Dedifferentiated amniotic fluid mesenchymal stem cell (primary cell): Measurements from ENCODE around the gene ZNF668.

Experiments
- DNase-seq: peaks from one replicate; pipeline ENCODE4 v3.0.0-alpha.2; 2016; ENCODE audit errors: extremely low spot score

Gene ZNF668

DNA sequence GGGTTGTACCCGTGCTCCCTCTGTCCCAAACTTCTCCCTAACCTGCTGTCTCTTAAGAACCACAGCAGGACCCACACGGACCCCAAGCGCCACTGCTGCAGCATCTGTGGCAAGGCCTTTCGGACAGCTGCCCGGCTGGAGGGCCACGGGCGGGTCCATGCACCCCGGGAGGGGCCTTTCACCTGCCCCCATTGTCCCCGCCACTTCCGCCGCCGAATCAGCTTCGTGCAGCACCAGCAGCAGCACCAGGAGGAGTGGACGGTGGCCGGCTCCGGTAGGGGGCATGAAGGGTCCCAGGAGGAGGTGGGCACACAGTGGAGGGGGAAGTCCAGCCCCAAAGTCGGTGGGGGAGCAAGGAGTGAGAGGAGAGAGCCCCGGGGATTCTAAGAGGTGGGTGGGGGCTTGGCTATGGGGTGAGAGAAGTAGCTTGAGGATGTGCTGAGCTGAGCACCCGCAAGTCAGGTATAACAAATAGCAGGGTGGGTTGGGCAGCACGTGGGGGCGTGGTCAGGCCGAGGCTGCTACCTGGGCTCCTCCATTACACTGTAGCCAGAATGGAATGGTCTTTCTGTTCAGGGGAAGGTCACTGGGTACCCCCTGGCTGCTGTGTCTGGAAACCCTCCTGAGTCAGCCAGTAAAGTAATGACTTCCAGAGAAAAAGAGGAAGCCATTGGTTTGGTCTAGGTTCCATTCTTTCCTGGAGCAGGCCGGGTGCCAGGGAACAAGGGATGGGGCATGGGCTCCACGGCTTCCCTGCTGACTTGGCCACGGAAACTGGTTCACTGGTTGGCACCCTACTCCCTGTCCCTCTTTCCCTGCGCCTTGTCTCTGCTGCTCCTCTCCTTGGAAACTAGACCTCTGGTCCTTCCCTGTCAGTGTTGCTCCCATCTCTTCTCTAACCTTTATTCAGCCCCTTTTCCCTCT lies 7.7 kb upstream of the ZNF668 start:
- no peak for DNase-seq

- DNase-seq, result no peak
Measured at GRCh38 chr16:31080756-31081419, 6.8 kb upstream of the ZNF668 start.

GRCh38 chr16:31080035-31080629 lies 6.1 kb upstream of the ZNF668 start:
- DNase-seq, result no peak

DNA sequence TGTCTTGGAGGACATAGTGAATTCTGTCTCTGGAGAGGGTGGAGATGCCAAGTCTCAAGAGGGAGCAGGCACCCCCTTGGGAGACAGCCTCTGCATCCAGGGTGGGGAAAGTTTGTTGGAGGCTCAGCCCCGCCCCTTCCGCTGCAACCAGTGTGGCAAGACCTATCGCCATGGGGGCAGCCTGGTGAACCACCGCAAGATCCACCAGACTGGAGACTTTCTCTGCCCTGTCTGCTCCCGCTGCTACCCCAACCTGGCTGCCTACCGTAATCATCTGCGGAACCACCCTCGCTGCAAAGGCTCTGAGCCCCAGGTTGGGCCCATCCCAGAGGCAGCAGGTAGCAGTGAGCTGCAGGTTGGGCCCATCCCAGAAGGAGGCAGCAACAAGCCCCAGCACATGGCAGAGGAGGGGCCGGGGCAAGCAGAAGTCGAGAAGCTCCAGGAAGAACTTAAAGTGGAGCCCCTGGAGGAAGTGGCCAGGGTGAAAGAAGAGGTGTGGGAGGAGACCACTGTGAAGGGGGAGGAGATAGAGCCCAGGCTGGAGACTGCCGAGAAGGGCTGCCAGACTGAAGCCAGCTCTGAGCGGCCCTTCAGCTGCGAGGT lies 5.4 kb upstream of the ZNF668 start:
- no peak for DNase-seq

- no peak for DNase-seq
Measured at GRCh38 chr16:31078597-31079341, 4.7 kb upstream of the ZNF668 start.

GRCh38 chr16:31077592-31078396 lies 3.8 kb upstream of the ZNF668 start:
- DNase-seq, result no peak

DNA sequence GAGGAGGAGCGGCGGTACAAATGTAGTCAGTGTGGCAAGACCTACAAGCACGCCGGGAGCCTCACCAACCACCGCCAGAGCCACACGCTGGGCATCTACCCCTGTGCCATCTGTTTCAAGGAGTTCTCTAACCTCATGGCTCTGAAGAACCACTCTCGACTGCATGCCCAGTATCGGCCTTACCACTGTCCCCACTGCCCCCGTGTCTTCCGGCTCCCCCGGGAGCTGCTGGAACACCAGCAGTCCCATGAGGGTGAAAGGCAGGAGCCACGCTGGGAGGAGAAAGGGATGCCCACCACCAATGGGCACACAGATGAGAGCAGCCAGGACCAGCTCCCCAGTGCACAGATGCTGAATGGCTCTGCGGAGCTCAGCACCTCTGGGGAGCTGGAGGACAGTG lies 3.0 kb upstream of the ZNF668 start:
- DNase-seq, result no peak

DNA sequence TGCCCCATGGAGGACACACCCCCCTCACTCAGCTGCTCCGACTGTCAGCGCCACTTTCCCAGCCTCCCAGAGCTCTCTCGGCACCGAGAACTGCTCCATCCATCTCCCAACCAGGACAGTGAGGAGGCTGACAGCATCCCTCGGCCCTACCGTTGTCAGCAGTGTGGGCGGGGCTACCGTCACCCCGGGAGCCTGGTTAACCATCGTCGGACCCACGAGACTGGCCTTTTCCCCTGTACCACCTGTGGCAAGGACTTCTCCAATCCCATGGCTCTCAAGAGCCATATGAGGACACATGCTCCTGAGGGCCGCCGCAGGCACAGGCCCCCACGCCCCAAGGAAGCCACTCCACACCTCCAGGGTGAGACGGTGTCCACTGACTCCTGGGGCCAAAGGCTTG lies 2.3 kb upstream of the ZNF668 start:
- DNase-seq, result no peak

DNA sequence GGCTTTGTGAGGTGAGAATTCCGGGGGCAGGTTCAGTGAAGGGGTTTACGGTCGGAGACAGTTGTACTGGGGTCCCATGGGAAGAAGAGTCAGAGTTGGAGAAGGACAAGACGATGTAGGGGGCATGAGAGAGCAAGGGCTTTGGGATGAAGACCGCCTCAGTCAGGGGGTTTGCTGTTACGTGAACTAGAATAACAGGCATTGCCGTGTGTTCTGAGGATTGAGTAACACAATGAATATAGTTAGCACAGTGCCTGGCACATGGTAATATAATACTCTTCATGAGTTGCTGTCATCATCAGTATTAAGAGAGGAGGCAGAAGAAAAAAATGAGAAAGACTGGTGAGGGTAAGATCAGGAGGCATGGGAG lies 759 bp upstream of the ZNF668 start:
- no peak for DNase-seq

GRCh38 chr16:31073142-31073969 lies 684 bp downstream of the ZNF668 start:
- DNase-seq, result peak; percentile 84

- peak; percentile 23 for DNase-seq
Measured at GRCh38 chr16:31072540-31073141, 1.4 kb downstream of the ZNF668 start.

DNA sequence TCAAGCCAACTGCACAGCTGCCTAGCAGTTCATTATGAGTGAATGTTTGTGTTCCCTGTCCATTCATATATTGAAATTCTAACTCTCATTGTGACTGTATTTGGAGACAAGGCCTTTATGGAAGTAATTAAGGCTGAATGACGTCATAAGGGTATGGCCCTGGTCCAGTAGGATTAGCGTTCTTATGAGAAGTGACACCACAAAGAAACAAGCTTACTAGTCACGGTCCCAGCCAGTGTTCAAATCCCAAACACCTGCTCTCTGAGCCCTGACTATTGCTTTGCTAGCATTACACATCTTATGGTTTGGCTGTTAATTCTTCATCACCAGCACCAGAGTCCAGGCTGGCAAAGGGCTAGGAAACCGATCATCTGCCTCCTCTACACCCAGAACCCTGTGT lies 2.2 kb downstream of the ZNF668 start:
- peak; percentile 74 for DNase-seq

DNA sequence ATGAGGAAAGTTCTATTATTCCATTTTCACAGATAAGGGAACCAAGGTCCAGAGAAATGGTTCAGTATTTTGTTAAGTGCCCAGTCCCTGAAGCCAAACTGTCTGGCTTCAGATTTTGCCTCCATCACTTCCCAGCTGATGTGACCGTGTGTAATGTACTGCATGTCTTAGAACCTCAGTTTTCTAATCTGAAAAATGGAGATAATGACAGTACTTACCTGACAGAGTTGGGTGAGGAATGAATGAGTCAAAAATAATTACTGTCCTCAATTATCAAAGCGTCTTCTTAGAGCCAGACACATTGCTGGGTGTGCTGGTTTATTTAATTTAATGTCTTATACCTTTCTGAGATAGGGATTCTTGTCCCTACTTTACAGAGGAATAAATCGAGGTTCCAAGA lies 6.7 kb downstream of the ZNF668 start:
- no peak for DNase-seq

DNA sequence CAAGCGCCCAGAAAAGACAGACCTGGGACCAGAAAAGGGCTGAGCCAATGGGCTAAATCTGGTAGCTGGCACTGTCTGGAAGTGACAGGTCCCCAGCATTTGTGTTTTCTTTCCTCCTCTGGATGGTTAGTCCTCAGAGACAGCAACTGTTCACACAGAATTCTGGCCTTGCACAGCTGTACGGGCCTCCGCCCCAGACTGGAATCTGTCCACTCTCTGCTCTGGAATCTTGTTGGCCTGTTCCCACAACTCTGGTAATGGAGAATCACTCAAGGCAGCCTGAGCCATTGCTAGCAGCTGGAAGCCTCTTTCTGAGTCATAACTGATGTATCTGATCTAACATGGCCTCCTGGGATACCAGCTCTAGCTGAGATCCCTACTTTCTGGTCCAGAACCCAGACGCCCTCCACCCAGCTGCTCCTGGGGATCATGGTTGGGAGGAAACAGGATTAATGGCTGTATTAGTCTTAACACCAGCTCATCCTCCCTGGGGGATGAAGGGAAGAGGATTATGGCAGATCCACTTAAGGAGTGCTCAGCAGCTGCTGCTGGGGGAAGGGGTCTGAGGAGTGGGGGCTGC lies 9.1 kb downstream of the ZNF668 start:
- DNase-seq, result peak; percentile 97

GRCh38 chr16:31063843-31064611 lies 10.0 kb downstream of the ZNF668 start:
- DNase-seq, result no peak

GRCh38 chr16:31063495-31063842 lies 10.6 kb downstream of the ZNF668 start:
- no peak for DNase-seq

- DNase-seq, result no peak
Measured at GRCh38 chr16:31061813-31062440, 12.1 kb downstream of the ZNF668 start.
